UCSD-AML1 (cell line): ENCODE measurements around the gene ADGRG6.
"Not testable (repeated sequence)": the region's sequence is repeated elsewhere in the genome, so short reads cannot be mapped to it uniquely, and the experiment has no call there.

ENCODE experiments used
- DNase-seq: peaks from one replicate; lab custom pipeline; 2025; ENCODE audit not compliant: unreplicated experiment; lab: John Stamatoyannopoulos, UW

ADGRG6 gene

DNA sequence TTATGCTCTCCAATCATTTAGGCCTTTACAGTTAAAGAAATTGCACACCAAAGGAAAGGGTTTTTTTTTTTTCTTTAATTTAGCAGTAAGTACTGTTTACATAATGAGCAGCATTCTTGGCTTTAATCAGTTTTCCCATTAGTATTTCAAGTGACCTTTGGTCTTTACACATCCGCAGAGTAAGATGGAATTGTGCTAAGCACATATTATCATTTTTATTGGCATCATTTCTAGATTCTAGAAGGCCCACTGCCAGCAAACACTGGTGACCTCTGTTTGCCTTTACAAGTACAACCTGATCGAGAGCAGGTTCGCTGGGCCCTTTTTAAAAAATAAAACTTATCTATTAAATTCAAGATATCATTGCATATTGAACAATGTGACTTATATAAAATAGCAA is 104.3 kb downstream of the ADGRG6 start:
- DNase-seq, result no peak

DNA sequence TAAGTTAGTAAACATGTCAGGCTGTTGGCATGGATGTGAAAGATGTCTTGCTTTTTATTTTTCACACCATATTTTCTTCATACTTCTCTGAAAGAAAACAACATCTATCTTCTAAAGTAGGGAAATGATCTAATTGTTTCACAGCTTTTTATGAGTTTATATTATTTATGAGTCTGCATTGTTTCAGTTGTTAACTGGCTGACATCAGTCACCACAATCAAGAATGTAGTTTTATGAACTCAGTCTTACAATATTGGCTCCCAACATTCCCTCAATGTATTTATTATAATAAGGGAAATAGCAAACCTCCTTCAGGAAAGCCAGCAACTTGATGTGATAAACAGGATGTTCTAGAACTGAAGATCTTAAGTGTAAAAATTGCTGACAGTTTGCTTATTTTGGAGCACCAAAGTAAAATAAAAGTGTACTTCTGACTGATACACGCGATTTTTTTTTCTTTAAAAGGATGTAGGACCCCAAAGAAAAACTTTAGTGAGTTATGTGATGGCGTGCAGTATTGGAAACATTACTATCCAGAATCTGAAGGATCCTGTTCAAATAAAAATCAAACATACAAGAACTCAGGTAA is 106.0 kb downstream of the ADGRG6 start:
- no peak for DNase-seq

DNA sequence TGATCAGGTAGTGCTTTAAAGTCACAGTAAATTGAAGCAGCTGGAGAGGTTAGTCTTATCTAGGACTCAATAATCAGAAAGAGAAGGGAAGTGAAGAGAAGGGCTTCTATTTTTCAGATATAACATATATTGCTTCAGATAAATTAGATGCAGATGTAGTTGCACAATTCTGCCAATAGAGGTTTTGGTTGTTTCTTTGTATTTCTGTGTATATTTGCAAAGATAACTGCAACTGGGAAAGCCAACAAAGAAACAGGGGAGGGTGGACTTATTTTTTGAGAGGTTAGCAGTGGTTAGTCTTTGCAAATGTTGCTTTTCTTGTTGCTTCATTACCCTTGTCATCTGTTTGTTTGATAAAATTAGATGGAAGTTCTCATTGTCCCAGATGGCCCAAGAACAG is 106.6 kb downstream of the ADGRG6 start:
- DNase-seq, result no peak

DNA sequence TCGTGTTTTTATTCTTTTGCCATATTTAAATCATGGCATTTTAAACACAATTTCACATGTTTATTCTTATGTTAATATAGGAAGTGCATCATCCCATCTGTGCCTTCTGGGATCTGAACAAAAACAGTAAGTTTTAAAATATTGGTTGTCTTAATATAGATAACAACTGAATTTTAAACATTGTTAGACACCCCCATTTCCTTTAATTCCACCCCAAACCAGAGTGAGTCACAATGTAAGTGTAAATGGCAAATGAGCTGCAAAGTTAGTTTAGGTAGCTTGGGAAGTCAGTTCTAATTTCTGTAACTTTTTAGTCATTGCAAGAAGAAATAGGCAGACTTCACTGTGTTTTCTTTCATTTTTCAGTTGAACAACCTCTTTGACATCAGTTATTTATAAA is 108.0 kb downstream of the ADGRG6 start:
- DNase-seq, result no peak

DNA sequence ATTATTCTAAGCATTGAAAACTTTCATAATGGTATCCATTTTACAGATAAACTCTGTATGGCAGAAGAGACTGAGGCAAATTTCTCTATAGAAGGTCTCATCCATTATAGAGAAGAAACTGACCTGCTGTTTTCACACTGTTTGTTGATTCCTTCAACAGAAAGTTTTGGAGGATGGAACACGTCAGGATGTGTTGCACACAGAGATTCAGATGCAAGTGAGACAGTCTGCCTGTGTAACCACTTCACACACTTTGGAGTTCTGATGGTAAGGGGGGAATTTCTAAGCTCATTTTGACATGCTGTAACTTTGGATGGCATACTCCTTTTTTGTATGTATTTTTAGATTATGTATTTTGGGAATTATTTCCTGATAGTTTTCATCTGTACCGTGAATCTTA is 109.3 kb downstream of the ADGRG6 start:
- DNase-seq, result no peak

DNA sequence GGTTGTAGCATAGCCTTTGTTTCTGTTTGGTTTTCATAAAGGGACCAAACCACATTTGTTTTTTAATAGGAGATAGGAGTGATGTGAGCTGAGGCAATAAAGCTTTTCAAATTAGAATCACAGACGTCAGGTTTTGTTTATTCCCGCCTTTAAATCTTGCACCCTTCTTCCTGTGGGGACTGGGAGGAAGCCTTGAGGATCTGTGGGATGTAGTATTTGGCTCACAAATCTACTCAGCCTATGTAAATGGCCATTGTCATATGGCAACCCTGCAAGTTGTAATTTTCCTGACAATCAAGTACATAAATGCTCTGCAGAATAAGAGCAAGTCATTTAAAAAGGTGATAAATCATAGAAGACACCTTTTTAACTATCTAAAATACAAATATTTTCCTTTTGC is 110.4 kb downstream of the ADGRG6 start:
- no peak for DNase-seq

DNA sequence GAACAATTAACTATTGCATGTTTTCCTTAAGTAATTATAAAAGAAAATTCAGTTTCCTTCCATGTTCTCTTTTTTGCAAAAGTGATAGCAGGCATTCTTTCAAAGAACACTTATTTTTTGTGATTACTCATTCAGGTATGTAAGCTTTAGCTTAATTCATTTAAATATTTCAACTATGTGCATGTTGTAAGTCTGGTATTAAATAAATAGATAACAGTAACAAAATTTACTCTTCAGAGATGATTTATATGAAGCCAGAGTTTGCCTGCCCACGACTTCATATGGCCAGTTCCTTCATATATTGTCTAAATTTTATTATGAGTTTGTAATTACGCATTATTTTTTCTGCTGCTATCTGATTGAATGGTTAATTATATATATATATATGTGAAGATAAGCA is 110.9 kb downstream of the ADGRG6 start:
- DNase-seq, result no peak

DNA sequence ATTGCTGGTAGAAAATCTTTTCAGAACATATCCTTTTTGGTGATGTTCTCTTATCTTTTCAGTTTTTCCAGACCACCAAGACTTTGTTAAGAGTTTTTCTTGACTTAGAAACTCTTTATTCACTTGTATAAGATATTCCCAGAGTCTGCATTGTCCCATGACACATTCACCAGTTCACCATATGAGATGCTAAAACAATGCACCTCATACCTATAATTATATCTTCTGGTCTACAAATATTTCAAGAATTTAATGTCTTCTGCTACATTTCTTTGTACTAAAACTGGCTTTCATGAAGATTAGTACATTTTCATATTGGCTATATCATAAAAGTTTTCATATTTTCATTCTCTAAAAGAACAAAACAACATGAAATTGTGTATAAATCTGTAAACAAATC is 111.3 kb downstream of the ADGRG6 start:
- DNase-seq, result no peak

DNA sequence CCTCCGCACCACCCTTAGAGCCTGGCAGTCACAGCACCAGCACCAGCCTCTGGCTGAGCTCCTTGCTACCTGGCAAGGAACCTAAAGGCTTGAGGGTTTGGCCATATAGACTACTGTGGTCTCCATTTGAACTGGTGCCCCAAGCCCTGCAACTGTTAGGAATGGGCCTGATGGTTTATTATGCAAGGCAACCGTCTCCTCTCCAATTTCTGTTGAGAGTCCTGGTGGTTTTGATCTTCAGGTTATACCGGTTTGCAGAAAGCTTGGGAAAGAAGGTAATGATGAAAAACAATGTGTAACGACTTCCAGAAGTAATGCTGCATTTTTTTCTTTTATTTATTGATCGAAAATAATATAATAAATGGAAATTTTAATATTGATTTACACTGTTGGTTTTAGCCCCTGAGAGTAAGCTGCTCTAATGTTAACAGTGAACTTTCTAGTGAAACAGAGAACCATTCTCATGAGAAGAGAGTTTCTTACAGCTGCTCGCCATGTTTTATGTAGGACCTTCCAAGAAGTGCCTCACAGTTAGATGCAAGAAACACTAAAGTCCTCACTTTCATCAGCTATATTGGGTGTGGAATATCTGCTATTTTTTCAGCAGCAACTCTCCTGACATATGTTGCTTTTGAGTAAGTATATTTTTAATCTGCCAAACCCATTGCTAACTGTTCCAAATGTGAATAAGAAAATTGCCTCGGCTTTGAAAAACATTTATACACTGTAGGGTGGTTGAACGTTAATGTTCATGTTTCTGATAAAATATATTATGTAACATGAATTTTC is 112.8 kb downstream of the ADGRG6 start:
- DNase-seq, result no peak

DNA sequence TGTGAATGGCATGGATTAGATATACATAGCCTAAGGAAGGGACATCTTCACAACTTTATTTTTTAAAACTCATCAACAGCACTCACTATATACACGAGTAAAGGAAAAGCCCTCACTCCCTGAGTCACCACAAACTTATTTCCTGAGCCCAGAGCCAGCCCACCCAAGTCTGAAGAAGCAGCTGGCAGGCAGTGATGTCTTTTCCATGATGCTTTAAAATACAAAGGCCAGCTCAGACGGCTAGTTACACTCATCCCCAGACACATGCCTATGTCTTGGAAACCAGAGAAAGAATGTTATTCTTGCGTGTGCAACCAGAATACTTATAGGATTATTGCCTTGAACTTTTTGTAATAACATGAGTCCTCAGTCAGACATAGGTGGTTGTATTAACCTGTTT is 114.4 kb downstream of the ADGRG6 start:
- no peak for DNase-seq

DNA sequence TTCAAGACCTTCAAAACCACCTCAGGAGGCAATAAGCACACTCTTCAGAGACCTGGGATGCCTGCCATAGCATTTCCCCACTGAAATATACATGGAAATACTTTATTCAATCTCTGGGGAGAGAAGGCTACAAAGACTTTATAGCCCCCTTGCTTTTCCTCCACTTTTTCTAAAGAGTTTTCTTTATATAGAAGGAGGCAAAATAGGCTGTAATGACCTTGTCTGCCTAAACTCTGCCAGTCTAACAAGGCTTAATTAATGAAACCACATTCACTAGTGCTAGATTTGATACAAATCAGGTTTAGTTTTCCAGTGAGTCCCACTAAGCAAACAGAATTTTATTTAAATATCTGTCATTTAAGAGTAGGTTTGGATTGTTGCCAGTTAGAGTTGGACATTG is 114.9 kb downstream of the ADGRG6 start:
- no peak for DNase-seq

DNA sequence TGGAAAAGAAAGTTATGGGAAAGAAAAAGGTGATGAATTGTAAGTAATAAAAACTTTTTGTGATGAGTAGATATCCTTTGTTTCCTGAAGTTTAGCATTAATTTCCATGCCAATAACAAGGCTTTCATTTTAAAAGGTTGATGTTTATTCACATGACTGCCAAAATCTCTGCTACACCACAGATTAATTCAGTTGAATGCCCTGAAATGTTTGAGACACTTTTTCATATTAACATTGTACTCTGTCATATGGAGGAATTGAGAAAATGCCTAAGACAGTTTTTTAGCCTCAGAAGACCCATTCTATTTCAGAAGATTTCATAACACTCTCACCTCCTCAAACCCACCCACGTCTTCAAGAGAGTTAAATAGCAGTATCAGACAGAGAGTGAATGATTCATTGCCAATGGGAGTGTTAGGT is 115.5 kb downstream of the ADGRG6 start:
- no peak for DNase-seq

DNA sequence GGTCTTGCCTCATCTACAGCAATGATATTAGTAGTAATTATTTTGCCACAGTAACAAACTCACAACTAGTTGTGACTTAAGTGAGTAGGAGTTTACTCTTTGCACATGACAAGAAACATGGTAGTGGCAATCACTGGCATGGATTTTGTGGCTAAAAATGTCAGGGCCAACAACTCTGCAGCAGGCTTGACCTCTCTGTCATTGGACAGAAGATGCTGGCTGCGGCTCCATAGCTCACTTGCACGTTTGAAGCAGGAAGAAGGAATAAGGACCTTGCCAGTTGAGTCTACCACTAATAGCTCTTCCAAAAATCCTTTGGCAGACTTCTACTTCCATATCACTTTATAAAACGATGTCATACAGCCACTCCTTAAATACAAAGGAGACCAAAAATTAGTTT is 117.3 kb downstream of the ADGRG6 start:
- DNase-seq, result no peak

DNA sequence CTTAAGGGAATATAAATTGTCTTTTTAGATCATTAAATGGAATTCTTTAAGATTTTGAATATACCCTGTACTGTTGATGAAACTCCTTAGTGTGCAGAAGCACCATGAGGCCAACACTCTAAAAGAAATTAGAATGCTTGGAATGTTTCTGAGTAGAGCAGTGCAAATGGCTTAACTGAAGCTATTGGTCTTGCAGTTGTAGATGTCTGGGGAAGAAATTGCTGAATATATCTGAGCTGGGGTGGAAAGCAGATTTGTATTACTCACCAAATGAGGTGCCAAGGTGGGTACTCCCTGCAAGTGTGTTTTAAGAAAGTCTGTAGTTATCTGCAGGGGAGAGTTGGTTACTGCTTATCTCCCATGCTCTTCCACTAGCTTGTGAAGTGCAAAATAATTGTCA is 119.0 kb downstream of the ADGRG6 start:
- DNase-seq, result no peak

DNA sequence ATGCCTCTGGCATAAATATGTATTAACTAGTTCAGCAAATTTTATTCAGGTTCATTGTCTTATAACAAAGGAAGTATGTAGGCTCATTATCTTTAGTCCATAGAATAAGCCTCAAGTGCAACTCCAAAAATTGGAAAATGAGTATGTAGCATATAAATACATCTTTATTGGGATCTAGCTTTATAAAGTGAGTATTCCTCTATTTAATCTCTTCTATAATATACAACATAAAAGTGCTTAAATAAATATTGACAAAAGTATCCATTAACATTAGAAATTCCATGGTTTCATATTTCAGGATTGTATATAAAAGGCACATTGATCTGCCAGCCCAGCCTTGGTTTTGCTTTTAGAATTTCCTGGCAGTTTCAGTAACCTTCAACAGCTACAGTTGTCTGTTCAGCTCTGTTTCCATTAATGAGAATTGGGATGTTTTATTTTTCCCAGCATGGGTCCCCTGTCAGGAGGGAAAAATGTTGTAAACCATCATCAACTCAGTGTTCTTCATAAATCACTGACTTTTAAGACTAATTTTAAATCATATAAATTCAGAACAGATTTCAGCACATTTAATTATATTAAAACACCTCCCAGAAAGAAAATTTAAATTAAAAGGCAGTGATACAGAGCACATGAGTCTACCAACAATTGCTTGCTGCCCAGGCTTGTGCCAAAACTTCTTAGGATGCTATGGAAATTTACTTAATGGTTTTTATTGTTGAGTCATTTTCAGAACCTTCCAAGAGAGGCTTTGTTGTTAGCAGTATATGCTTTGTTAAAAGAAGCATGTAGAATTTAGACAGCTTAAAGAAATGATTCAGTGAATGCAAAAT is 119.7 kb downstream of the ADGRG6 start:
- no peak for DNase-seq

DNA sequence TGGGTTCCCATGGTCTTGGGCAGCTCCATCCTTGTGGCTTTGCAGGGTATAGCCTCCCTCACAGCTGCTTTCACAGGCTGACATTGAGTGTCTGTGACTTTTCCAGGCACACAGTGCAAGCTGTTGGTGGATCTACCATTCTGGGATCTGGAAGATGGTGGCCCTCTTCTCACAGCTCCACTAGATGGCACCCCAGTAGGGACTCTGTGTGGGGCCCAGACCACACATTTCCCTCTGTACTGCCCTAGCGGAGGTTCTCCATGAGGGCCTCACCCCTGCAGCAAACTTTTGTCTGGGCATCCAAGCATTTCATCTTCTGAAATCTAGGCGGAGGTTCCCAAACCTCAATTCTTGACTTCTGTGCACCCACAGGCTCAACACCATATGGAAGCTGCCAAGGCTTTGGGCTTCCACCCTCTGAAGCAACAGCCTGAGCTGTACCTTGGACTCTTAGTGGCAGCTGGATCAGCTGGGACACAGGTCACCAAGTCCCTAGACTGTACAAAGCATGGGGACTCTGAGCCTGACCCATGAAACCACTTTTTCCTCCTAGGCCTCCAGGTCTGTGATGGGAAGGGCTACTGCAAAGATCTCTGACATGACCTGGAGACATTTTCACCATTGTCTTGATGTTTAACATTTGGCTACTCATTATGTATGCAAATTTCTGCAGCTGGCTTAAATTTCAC is 124.8 kb downstream of the ADGRG6 start:
- not testable (repeated sequence) for DNase-seq

DNA sequence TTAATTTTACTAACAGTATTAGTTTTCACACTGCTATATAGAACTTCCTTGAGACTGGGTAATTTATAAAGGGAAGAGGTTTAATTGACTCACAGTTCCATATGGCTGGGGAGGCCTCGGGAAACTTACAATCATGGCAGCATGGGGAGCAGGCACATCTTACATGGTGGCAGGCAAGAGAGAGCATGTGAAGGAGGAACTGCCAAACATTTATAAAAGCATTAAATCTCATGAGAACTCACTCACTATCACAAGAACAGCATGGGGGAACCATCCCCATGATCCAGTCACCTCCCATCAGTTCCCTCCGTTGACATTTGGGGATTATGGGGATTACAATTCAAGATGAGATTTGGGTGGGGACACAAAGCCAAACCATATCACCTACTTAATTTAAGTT is 126.7 kb downstream of the ADGRG6 start:
- not testable (repeated sequence) for DNase-seq

DNA sequence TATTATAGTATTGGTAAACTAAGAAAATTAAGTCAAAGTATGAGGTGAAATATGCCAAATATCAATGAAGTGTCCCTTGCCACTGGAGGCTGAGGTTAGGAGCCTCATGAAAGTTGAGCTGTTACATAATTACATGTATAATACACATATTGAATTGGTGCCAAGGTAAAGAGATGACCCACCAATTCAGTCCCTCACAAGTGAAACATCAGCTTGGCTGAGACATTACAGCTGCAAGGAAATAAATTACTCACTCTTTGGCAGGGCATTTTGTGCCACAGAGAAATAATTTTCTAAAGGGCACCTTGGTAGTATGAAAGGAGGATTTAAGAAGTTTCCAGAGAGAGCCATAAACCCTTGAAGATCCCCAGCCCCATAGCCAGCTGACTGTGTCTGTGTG is 127.4 kb downstream of the ADGRG6 start:
- DNase-seq, result no peak

DNA sequence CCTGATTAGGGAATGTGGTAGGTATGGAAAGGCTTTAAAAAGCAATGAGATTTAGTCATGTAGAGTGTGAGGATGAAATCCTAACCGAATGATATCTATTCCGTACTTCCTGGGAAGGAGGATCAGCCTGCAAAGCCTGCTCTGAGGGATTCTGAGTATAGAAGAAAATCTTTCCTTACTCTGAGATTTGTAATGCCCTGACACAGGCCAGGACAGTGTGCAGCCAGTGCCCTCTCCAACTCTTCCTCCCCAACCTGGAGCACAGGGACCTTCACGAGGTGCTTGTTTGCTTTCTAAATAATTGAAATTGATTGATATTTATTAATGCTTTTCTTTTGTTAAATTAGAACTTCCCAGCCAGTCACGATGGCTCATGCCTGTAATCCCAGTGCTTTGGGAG is 131.6 kb downstream of the ADGRG6 start:
- DNase-seq, result no peak

DNA sequence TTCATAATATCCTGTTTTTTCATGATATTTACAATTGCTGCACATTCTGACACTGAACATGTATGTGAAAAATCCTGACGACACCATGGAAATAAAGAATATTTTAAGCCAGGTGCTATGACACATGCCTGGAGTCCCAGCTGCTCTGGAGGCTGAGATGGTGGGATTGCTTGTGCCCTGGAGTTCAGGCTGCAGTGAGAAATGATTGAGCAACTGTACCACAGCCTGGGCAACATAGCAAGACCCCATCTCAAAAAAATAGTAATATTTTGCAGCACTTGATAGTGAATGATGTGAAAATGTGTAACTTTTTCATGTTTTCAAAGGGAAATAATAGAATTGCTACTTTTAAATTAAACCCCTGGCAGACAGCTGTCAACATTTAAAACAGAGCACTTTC is 137.1 kb downstream of the ADGRG6 start:
- no peak for DNase-seq

DNA sequence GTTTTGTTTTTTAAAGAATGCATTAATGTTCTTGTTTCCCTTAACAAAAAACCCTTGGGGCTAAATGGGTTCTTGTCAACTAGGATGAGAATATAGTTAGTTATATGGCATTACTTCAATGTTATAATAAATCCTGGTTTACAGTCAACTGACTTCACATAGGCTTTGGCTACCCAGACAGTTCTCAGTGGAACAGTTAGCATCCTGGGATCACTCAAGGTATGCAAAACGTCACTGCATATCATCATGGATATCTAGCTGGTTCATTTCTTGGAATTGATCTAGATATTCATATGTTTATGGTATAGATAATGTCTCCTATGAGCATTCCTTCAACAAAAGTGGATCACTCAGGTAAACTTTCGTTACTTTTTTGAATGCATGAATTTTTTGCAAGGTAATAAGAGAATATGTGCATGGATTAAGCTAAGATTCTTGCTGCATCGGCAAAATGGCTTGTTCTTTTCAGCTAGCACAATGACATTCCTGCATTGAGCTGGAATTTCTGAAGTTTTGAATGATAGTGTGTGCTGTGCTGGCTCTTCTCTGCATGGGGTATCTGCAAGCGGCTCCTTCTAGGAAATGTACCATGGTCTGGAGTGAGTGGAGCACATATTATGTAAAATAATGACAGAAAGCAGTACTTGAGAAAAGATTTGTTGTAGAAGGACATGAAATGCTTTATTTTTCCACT is 138.9 kb downstream of the ADGRG6 start:
- DNase-seq, result no peak
